Measurements from ENCODE around the gene CELF5. TPM values are rescaled to one million over a fixed set of nuclear protein-coding genes. Genes with fewer than 3 reads are reported as not detected.
A peak's percentile ranks its signal among the peaks of the same experiment; 100 is the strongest.
"Not testable (repeated sequence)": the region's sequence is repeated elsewhere in the genome, so short reads cannot be mapped to it uniquely, and the experiment has no call there.

Gene CELF5
- total RNA-seq, 1 experiment from 2014 or later: 7.7 TPM

DNA sequence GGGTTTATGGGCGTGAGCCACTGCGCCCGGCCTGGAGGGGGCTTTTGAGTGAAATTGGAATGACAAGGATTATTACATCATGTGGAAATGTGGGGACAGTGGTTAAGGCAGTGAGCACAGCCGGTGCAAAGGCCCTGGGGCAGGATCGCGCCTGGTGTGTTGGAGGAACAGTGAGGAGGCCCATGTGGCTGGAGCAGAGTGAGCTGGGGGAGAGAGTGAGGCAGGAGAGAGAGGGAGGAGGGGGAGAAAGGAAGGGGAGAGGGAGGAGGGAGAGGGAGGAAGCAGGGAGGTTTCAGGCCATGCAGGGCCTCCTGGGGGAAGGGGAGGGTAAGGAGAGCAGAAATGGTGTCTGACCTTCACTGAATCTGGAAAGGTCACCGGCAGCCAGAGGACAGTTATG lies 11.3 kb upstream of the CELF5 start:
- CTCF ChIA-PET: no interaction called here
- Mint-ChIP-seq H3K27ac (no peak overlapping the region), H3K36me3 (peaks cover 3% of the 10 kb centered on the region; the same call in 1 of the 2 replicates), H3K4me1 (peaks cover 3% of the 10 kb centered on the region; the same call in 1 of the 2 replicates), H3K9me3 (peaks cover 4% of the 10 kb centered on the region; the same call in 1 of the 2 replicates), H3K27me3 (ENCODE audit: low read depth) (no peaks in the 10 kb centered on the region), H3K4me3 (no peak overlapping the region)
- ATAC-seq (no peak), DNase-seq (ENCODE audit: low spot score) (no peak)
- POLR2A ChIA-PET: no interaction called here
- no peak for TF ChIP-seq MXD4 (CRISPR knock-in tag; IDR thresholded peaks at IDR 0.05; ENCODE audit: borderline replicate concordance)
- TF ChIP-seq GTF2I (CRISPR knock-in tag; conservative IDR thresholded peaks at IDR 0.05): 0 out of 2 replicates have a peak, but pooled peaks have one; percentile 73

DNA sequence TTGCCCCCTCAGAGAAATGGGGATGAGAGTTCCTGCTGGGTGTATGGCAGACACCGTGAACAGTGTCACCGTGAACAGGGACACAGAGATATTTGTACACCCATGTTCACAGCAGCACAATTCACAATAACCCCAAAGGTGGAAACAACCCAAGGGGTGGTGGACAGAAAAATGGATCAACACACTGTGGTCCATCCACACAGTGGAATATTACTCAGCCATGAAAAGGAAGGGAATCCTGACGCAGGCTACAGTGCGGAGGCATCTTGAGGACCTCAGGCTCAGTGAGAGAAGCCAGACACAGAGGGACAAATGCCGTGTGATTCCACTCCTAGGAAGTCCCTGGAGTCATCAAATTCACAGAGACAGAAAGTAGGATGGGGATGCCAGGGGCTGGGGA lies 7.6 kb upstream of the CELF5 start:
- H3K27ac Mint-ChIP-seq: no peak overlapping the region
- H3K27me3 Mint-ChIP-seq (ENCODE audit: low read depth): peaks cover 11% of the 10 kb centered on the region; the same call in 1 of the 2 replicates
- no peaks in the 10 kb centered on the region for H3K4me1 Mint-ChIP-seq
- TF ChIP-seq, protein P1, sequence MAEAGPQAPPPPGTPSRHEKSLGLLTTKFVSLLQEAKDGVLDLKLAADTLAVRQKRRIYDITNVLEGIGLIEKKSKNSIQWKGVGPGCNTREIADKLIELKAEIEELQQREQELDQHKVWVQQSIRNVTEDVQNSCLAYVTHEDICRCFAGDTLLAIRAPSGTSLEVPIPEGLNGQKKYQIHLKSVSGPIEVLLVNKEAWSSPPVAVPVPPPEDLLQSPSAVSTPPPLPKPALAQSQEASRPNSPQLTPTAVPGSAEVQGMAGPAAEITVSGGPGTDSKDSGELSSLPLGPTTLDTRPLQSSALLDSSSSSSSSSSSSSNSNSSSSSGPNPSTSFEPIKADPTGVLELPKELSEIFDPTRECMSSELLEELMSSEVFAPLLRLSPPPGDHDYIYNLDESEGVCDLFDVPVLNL (CRISPR knock-in tag; IDR thresholded peaks at IDR 0.05; ENCODE audit: borderline replicate concordance, low read depth): no peak
- TF ChIP-seq ZNF121 (CRISPR knock-in tag; IDR thresholded peaks at IDR 0.05) (peak; percentile 65; the same call in 1 of the 2 replicates), GTF2I (CRISPR knock-in tag; conservative IDR thresholded peaks at IDR 0.05) (peak; percentile 53; the same call in 1 of the 2 replicates)
- peaks cover 3% of the 10 kb centered on the region; the same call in 1 of the 2 replicates for H3K36me3 Mint-ChIP-seq
- POLR2A ChIA-PET: no interaction called here
- DNase-seq (ENCODE audit: low spot score): no peak
- H3K4me3 Mint-ChIP-seq: no peak overlapping the region
- ATAC-seq: no peak
- H3K9me3 Mint-ChIP-seq: peaks cover 4% of the 10 kb centered on the region; the same call in 1 of the 2 replicates
- CTCF ChIA-PET: no interaction called here

DNA sequence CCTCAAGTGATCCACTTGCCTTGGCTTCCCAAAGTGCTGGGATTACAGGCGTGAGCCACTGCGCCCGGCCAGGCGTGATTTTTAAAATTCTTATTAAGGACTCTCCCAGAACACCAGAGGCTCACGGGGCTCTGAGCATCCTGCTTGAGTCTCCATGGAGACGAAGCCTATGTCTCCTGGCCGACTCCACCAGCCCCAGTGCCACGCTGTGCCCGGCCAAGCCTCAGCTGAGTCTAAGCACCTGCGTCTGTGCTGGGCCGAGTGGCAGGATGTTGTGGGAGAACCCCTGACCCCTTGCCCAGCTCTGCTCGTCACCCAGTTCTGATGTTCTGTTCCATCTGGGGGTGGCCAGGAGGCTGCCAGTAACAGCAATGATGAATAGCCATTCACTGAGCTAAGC lies 3.9 kb upstream of the CELF5 start:
- no peak for ATAC-seq
- CTCF ChIA-PET: interaction anchor here (0.6 kb wide), 1 partner anchor 930 kb away, joined by 5 read pairs; no protein-coding TSS in a partner anchor

DNA sequence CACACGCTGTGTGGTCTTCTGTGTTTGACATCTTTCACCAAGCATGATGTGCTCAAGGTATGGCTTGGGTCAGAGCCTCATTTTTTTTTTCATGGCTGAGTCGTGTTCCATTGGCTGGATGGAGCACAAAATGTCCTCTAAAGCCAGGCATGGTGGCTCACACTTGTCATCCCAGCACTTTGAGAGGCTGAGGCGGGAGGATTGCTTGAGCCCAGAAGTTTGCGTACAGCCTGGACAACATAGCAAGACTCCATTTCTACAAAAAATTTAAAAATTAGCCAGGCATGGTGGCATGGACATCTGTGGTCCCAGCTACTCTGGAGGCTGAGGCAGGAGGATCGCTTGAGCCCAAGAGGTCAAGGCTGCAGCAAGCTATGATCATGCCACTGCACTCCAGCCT lies 2.9 kb upstream of the CELF5 start:
- H3K9me3 Mint-ChIP-seq, CTCF ChIA-PET: not testable (repeated sequence)
- peaks cover 11% of the 10 kb centered on the region; the same call in 1 of the 2 replicates for H3K27me3 Mint-ChIP-seq (ENCODE audit: low read depth)

More for the DNA sequence above, 3.9 kb upstream of the CELF5 start:
- Mint-ChIP-seq H3K27ac (no peak overlapping the region), H3K4me1 (no peaks in the 10 kb centered on the region), H3K27me3 (ENCODE audit: low read depth) (peaks cover 11% of the 10 kb centered on the region; the same call in 1 of the 2 replicates), H3K36me3 (peaks cover 3% of the 10 kb centered on the region; the same call in 1 of the 2 replicates), H3K9me3 (peaks cover 4% of the 10 kb centered on the region; the same call in 1 of the 2 replicates), H3K4me3 (no peak overlapping the region)
- no peak for DNase-seq (ENCODE audit: low spot score)
- POLR2A ChIA-PET: no interaction called here
- TF ChIP-seq, protein P2, sequence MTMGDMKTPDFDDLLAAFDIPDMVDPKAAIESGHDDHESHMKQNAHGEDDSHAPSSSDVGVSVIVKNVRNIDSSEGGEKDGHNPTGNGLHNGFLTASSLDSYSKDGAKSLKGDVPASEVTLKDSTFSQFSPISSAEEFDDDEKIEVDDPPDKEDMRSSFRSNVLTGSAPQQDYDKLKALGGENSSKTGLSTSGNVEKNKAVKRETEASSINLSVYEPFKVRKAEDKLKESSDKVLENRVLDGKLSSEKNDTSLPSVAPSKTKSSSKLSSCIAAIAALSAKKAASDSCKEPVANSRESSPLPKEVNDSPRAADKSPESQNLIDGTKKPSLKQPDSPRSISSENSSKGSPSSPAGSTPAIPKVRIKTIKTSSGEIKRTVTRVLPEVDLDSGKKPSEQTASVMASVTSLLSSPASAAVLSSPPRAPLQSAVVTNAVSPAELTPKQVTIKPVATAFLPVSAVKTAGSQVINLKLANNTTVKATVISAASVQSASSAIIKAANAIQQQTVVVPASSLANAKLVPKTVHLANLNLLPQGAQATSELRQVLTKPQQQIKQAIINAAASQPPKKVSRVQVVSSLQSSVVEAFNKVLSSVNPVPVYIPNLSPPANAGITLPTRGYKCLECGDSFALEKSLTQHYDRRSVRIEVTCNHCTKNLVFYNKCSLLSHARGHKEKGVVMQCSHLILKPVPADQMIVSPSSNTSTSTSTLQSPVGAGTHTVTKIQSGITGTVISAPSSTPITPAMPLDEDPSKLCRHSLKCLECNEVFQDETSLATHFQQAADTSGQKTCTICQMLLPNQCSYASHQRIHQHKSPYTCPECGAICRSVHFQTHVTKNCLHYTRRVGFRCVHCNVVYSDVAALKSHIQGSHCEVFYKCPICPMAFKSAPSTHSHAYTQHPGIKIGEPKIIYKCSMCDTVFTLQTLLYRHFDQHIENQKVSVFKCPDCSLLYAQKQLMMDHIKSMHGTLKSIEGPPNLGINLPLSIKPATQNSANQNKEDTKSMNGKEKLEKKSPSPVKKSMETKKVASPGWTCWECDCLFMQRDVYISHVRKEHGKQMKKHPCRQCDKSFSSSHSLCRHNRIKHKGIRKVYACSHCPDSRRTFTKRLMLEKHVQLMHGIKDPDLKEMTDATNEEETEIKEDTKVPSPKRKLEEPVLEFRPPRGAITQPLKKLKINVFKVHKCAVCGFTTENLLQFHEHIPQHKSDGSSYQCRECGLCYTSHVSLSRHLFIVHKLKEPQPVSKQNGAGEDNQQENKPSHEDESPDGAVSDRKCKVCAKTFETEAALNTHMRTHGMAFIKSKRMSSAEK (CRISPR knock-in tag; IDR thresholded peaks at IDR 0.05; ENCODE audit: borderline replicate concordance): no peak
- TF ChIP-seq ZNF138 (CRISPR knock-in tag; conservative IDR thresholded peaks at IDR 0.05) (no peak), SMAD3 (CRISPR knock-in tag; IDR thresholded peaks at IDR 0.05; ENCODE audit: borderline replicate concordance) (no peak), NFATC4 (CRISPR knock-in tag; IDR thresholded peaks at IDR 0.05) (no peak), ATF1 (CRISPR knock-in tag; IDR thresholded peaks at IDR 0.05) (no peak)
- TF ChIP-seq, protein P3, sequence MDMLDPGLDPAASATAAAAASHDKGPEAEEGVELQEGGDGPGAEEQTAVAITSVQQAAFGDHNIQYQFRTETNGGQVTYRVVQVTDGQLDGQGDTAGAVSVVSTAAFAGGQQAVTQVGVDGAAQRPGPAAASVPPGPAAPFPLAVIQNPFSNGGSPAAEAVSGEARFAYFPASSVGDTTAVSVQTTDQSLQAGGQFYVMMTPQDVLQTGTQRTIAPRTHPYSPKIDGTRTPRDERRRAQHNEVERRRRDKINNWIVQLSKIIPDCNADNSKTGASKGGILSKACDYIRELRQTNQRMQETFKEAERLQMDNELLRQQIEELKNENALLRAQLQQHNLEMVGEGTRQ (CRISPR knock-in tag; IDR thresholded peaks at IDR 0.05): no peak
- TF ChIP-seq, protein P4, sequence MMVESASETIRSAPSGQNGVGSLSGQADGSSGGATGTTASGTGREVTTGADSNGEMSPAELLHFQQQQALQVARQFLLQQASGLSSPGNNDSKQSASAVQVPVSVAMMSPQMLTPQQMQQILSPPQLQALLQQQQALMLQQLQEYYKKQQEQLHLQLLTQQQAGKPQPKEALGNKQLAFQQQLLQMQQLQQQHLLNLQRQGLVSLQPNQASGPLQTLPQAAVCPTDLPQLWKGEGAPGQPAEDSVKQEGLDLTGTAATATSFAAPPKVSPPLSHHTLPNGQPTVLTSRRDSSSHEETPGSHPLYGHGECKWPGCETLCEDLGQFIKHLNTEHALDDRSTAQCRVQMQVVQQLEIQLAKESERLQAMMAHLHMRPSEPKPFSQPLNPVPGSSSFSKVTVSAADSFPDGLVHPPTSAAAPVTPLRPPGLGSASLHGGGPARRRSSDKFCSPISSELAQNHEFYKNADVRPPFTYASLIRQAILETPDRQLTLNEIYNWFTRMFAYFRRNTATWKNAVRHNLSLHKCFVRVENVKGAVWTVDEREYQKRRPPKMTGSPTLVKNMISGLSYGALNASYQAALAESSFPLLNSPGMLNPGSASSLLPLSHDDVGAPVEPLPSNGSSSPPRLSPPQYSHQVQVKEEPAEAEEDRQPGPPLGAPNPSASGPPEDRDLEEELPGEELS (CRISPR knock-in tag; IDR thresholded peaks at IDR 0.05): no peak
- TF ChIP-seq, protein P5, sequence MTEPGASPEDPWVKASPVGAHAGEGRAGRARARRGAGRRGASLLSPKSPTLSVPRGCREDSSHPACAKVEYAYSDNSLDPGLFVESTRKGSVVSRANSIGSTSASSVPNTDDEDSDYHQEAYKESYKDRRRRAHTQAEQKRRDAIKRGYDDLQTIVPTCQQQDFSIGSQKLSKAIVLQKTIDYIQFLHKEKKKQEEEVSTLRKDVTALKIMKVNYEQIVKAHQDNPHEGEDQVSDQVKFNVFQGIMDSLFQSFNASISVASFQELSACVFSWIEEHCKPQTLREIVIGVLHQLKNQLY (CRISPR knock-in tag; IDR thresholded peaks at IDR 0.05): no peak
- TF ChIP-seq, protein P6, sequence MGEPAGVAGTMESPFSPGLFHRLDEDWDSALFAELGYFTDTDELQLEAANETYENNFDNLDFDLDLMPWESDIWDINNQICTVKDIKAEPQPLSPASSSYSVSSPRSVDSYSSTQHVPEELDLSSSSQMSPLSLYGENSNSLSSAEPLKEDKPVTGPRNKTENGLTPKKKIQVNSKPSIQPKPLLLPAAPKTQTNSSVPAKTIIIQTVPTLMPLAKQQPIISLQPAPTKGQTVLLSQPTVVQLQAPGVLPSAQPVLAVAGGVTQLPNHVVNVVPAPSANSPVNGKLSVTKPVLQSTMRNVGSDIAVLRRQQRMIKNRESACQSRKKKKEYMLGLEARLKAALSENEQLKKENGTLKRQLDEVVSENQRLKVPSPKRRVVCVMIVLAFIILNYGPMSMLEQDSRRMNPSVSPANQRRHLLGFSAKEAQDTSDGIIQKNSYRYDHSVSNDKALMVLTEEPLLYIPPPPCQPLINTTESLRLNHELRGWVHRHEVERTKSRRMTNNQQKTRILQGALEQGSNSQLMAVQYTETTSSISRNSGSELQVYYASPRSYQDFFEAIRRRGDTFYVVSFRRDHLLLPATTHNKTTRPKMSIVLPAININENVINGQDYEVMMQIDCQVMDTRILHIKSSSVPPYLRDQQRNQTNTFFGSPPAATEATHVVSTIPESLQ (CRISPR knock-in tag; IDR thresholded peaks at IDR 0.05): no peak

More for the DNA sequence above, 2.9 kb upstream of the CELF5 start:
- not testable (repeated sequence) for DNase-seq (ENCODE audit: low spot score); H3K27ac Mint-ChIP-seq; H3K4me1 Mint-ChIP-seq; H3K36me3 Mint-ChIP-seq; ATAC-seq; H3K4me3 Mint-ChIP-seq
- POLR2A ChIA-PET: interaction anchor here (0.6 kb wide), 2 partner anchors 111 to 257 kb away, joined by 4 to 5 read pairs; no protein-coding TSS in a partner anchor
